Non-pigmented ciliary epithelial cell (primary cell): ENCODE data around the gene UBE2D3.
"Not testable (repeated sequence)": the region's sequence is repeated elsewhere in the genome, so short reads cannot be mapped to it uniquely, and the experiment has no call there.

Experiments
- DNase-seq: peaks from one replicate; pipeline ENCODE4 v3.0.0-alpha.2; 2010; ENCODE audit warnings: low read depth

UBE2D3 gene

GRCh38 chr4:102829803-102830202 lies 2.5 kb upstream of the UBE2D3 start:
- DNase-seq, result no peak

DNA sequence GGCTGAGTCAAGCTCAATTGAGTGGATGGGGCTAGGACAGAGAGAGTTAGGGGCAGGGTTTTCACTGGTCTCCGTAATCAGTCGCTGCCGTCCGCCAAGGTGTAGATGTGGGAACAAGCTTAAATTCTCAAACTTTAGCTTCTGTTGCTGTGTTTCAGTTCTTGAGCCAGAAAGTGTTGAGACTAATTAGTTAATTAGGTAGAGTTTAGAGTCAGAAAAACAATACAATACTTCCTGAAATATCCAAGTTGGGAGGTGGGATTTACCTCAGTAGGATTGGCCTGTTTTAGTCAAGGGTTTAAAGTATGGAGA lies 1.1 kb upstream of the UBE2D3 start:
- DNase-seq, result no peak

GRCh38 chr4:102827674-102828496 lies 534 bp upstream of the UBE2D3 start:
- peak; percentile 100 for DNase-seq

- no peak for DNase-seq
Measured at GRCh38 chr4:102826105-102826889, 1.1 kb downstream of the UBE2D3 start.

- no peak for DNase-seq
Measured at GRCh38 chr4:102825261-102826091, 1.9 kb downstream of the UBE2D3 start.

DNA sequence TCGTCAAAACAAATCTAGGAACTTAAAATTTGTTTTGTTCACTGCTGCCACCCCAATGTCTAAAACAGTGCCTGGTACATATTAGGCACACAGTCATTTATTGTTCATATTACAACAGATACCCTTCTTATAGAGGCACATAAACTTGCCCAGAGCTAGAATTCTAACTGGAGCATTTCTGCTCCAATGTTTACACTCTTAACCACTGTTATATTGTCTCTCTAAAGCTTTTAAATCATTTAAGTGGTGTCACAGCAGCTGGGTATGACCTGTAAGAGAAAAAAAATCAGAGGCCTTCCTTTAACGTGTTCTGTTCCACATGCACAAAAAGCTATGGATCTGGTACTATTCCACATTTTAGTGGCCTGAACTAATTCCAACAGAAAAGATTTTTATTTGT lies 3.0 kb downstream of the UBE2D3 start:
- DNase-seq, result no peak

DNA sequence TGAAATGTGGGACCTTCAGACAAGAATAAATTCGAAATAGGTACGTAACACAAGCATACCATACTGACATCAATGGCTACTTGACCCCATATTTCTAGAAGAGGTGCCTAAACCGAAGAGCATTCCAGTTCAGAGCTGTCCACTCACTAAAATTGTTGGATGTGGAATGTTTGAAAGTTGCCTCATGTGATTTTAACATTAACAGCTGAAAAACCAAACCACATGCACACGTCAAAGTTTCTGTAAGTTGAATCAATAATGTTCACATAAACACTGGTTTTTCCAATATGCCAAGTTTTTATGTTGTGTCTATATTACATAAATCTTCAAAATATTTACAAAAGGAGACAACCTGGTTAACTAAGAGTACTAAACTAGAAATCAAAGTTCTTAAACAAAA lies 3.5 kb downstream of the UBE2D3 start:
- DNase-seq, result no peak

GRCh38 chr4:102823464-102823863 lies 3.9 kb downstream of the UBE2D3 start:
- DNase-seq, result no peak

- no peak for DNase-seq
Measured at GRCh38 chr4:102819588-102820365, 7.6 kb downstream of the UBE2D3 start.

GRCh38 chr4:102819100-102819499 lies 8.3 kb downstream of the UBE2D3 start:
- not testable (repeated sequence) for DNase-seq

DNA sequence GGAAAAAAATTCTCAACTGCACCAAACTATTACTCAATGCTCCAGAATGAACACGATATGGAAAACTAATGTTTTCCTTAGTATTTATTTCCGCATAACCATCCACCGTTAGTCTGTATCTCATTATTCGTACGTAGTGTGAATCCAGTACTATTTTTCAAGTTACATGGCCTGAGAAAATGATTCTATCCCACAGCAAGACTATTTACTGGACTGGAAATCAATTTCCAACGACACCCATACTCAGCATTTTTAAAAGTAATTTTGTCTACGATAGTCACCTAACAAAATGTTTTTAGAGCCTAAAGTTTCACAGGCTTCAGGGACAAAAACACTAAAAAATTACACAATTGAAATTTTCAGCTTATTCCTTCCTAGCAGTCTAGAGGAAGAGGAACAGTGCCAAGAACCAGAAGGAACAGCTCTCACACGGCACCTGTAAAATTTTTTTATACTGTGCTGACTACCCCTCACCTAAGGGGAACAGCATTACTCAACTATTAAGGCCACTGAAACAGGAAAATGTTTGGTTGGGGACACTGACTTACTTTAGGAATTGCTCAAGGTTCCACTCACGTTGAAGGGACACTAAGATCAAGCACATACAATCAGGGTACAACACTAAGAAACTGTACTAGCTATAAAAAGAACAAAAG lies 9.6 kb downstream of the UBE2D3 start:
- no peak for DNase-seq

DNA sequence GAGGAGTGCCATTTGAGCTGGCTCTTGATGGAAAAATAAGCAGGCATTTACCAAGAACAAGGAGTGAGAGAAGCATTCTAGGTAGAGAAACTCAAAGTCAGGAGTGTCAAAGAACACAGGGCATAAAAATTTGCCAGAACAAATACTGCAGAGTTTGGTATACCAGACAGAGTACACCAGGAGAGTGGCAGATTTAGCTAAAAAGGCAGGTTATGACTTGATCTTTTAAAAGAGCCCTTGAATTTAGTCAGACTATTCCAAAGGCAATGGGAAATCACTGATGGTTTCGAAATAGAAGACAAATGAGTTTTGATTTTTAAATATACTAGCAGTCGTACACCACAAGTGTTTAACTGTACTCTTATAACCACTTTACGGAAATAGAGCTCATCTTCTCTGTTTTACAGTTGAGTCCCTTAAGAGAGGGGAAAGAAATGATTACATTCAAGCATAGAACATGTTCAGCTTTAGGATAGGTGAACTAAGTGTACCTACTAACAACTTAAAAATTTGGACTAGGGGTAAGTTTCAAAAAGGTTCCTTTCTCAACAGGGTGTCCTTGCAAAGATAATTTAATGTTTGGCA lies 10.2 kb downstream of the UBE2D3 start:
- no peak for DNase-seq

DNA sequence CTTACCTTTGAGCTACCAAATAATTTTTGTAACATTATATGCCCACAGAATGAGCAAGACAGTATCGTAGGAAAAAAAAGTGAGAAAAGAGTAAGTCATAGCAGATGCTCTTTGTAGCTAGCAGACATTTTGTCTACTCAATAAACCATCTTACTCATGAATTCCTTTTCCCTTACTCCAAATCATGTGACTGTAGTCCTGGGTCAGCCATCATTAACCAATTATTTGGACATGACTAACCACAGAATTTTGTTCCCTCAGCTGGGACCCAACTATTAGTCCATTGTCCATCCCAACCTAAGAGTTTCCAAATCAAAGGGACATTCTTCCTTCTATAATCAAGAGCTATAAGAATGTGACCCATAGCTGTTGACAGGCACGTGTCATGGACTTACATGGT lies 11.4 kb downstream of the UBE2D3 start:
- peak; percentile 73 for DNase-seq

- DNase-seq, result no peak
Measured at GRCh38 chr4:102809691-102810090, 17.7 kb downstream of the UBE2D3 start.

- no peak for DNase-seq
Measured at GRCh38 chr4:102809190-102809589, 18.2 kb downstream of the UBE2D3 start.

- DNase-seq, result no peak
Measured at GRCh38 chr4:102808009-102808408, 19.3 kb downstream of the UBE2D3 start.

- DNase-seq, result no peak
Measured at GRCh38 chr4:102807345-102807744, 20.0 kb downstream of the UBE2D3 start.

- DNase-seq, result no peak
Measured at GRCh38 chr4:102799816-102800215, 27.5 kb downstream of the UBE2D3 start.

DNA sequence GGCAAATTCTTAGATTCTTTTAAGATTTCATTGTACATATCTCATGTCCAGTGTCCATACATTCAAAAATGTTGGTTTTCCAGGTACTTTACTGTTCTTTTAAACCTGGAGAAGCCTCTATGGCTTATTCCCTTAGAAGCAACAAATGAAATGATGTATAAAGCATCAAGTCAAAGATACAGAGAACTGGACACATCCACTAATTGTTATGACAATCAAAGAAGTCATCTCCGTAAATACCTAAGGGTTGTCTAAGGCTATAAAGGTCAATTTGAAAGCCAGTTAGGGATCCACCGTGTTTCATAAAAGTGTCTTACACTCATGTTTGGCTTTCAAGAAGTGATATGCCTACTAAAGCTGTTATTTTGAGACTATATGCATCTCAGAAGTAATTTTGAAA lies 32.4 kb downstream of the UBE2D3 start:
- DNase-seq, result no peak

DNA sequence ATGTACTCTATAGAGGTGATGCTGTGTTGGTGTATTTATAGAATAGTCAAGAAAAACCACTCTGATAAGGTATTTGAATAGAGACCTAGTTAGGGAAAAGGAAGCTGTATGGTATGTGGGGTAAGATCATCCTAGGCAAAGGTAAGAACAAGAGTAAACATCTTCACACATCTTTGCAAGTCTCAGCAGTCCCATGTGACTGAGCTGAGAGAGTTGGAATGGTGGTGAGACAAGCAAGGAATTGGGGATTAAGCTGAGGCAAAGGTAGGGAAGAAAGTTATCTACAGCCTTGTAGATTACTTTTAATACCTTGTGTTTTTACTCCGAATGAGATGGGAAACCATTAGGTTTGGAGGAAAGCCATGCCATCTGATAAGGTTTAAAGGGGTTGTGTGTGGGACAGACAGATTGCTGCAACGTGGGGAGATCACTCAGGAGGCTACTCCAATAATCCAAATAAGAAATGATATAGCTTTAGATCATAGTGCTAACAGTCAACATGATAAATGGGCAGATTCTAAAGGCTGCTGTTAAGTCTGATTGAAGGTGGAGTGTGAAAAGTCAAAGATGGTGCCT lies 34.9 kb downstream of the UBE2D3 start:
- DNase-seq, result no peak
